IPS-18a (cell line): ENCODE results near the gene MICB.
"Not testable (repeated sequence)": the region's sequence is repeated elsewhere in the genome, so short reads cannot be mapped to it uniquely, and the experiment has no call there.

Experiments
- H3K27ac ChIP-seq: one replicate; pipeline ENCODE4 v1.5.1; 2013; ENCODE audit warnings: low read length
- H3K27me3 ChIP-seq: one replicate; pipeline ENCODE4 v1.6.1; 2013; ENCODE audit warnings: mild to moderate bottlenecking, low read length; ENCODE audit not compliant: control insufficient read depth, insufficient read depth
- H3K36me3 ChIP-seq: one replicate; pipeline ENCODE4 v1.6.1; 2013; ENCODE audit warnings: low read depth, low read length; ENCODE audit not compliant: control insufficient read depth
- H3K4me1 ChIP-seq: one replicate; pipeline ENCODE4 v1.6.1; 2013; ENCODE audit warnings: low read depth, low read length; ENCODE audit not compliant: control insufficient read depth
- H3K4me3 ChIP-seq: one replicate; pipeline ENCODE4 v1.5.1; 2013; ENCODE audit warnings: low read length
- H3K9ac ChIP-seq: one replicate; pipeline ENCODE4 v1.6.1; 2013; ENCODE audit warnings: mild to moderate bottlenecking, low read length, moderate library complexity
- H3K9me3 ChIP-seq: one replicate; pipeline ENCODE4 v1.6.1; 2013; ENCODE audit warnings: low read depth, low read length; ENCODE audit not compliant: control insufficient read depth

MICB gene

DNA sequence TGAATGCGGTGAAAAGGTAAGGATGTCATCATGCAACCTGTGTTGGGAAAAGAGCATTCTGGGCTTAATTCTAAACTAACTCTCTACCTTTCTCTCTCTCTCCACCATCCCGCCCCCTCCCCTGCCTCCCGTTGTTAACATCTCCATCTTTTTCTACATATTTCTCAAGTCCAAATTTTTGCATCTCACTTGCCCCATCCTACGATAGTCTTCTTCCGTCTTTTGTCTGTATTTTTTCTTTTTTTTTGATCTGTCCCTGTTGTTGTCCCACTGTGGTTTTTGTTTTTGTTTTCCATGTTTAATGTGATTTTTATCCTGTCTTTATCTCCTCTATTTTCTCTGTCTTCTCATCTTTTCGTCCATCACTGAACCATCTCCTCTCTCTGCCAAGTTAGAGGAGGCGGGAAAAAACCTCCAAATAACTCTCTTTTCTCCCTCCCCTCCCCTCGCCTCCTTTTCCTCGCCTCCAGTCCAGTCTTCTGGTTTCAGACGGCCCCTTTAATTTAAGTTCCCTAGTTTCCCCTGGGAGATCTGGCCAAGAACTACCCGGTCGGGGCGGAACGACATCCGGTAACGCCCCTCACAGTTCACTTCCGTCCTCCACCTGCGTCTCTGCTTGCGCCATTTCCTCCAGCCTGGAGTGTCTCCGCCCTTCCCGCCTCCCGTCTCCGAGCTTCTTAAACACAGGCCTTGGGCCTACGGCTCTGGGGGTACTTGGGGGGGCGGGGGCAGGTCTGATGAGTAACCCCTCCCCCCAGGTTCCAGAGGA is 49.2 kb downstream of the MICB start, which contains the start of gene NFKBIL1:
Gene NFKBIL1 (plus strand): TSS at position 651 of the 769 bp plus-strand sequence. CDS start 87 bp downstream, at position 738.
- Histone ChIP-seq H3K27me3 (no peaks in the 10 kb centered on the region), H3K36me3 (peaks cover 18% of the 10 kb centered on the region), H3K9ac (peak within 1 kb of the TSS; percentile 79), H3K9me3 (no peaks in the 10 kb centered on the region), H3K4me3 (peak within 1 kb of the TSS; percentile 87), H3K27ac (peak within 1 kb of the TSS; percentile 70), H3K4me1 (peaks cover 8% of the 10 kb centered on the region)

DNA sequence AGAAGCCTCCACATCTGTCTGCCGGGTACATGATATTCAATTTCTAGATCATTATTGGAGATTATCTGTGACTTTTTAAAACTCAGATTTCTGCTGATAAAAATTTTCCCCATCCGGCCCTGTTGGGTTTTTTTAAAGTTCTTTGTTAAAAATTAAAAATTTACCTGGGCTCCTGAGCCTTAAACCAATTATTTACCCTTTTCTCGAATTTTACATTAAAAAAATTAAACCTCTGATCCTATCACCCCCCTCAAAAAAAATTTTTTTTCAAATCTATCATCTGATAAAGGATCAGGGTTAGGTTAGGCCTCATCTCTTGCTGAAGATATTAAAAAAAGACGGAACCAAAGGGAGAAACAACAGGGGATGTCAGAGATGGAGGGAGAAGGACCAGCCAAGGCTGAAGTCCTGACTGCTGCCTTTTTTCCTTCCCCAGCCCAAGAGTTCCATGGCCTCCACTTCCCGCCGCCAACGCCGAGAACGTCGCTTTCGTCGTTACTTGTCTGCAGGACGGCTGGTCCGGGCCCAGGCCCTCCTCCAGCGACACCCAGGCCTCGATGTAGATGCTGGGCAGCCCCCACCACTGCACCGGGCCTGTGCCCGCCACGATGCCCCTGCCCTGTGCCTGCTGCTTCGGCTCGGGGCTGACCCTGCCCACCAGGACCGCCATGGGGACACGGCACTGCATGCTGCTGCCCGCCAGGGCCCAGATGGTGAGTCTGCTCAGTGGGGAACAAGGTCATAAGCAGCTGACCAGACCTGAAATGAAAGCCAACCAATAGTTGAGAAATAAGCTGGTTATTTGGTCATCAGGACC is 50.0 kb downstream of the MICB start:
- Histone ChIP-seq H3K9ac (peak overlapping the region; percentile 63), H3K36me3 (peaks cover 18% of the 10 kb centered on the region), H3K27ac (peak overlapping the region; percentile 37)

DNA sequence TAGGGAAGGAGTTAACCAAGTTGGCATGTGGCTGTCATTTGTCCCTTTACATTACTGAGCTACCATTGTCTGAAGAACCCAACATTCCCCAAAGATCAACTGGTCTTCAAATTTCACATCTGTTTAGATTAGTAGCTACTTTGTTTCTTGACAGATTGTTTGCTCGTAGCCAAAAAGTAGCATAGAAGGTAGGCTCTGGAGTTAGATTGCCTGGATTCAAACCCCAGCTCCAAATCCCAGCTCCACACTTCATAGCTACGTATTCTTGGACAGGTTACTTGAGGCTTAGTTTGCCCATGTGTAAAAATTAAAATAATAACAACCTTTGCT is 50.6 kb downstream of the MICB start:
- Histone ChIP-seq H3K36me3 (peaks cover 18% of the 10 kb centered on the region), H3K9me3 (no peaks in the 10 kb centered on the region), H3K4me1 (peaks cover 5% of the 10 kb centered on the region), H3K27me3 (no peaks in the 10 kb centered on the region), H3K9ac (no peak overlapping the region), H3K4me3 (no peak overlapping the region), H3K27ac (no peak overlapping the region)

More for the DNA sequence above, 50.0 kb downstream of the MICB start:
- Histone ChIP-seq H3K4me1 (peaks cover 8% of the 10 kb centered on the region), H3K9me3 (no peaks in the 10 kb centered on the region), H3K27me3 (no peaks in the 10 kb centered on the region), H3K4me3 (peak overlapping the region; percentile 87)

DNA sequence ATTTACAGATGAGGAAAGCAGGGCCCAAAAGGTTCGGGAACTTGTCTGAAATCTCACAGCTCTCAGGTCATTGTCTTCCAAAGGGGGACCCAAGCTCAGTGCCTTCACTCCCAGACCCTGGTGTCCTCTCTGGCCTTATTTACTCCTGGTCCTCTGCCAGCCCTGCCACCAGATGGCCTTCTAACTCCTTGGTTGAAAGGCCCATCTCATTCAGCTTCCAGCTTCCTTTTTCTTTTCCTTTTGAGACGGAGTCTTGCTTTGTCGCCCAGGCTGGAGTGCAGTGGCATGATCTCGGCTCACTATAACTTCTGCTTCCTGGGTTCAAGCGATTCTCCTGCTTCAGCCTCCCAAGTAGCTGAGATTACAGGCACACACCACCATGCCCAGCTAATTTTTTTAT is 53.4 kb downstream of the MICB start:
- H3K9me3 ChIP-seq, H3K9ac ChIP-seq, H3K4me3 ChIP-seq, H3K4me1 ChIP-seq, H3K27me3 ChIP-seq, H3K27ac ChIP-seq: not testable (repeated sequence)
- peaks cover 25% of the 10 kb centered on the region for H3K36me3 ChIP-seq

DNA sequence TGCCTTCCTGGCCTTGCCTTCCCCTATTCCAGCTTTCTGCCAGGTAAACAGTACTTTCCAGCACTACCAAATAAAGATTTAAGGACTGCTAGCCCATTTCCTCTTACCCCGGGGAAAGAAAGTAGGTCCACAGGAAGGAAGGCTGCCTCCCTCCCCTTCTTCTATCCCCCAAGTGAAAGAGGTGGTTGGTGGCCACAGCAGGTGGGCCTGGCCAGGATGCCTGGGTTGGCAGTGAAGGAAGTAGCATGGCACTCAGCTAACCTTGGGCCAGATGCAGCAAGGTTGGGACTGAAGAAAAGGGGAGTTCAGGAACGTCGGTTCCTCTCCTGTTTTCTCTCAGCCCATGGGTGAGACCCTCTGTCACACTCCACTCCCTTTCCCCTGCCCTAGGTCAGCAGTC is 58.4 kb downstream of the MICB start:
- H3K27ac ChIP-seq, result no peak overlapping the region
- H3K4me3 ChIP-seq, result no peak overlapping the region
- H3K27me3 ChIP-seq, result no peaks in the 10 kb centered on the region
- H3K9ac ChIP-seq, result no peak overlapping the region
- peaks cover 7% of the 10 kb centered on the region for H3K36me3 ChIP-seq
- H3K4me1 ChIP-seq, result no peaks in the 10 kb centered on the region
- no peaks in the 10 kb centered on the region for H3K9me3 ChIP-seq

DNA sequence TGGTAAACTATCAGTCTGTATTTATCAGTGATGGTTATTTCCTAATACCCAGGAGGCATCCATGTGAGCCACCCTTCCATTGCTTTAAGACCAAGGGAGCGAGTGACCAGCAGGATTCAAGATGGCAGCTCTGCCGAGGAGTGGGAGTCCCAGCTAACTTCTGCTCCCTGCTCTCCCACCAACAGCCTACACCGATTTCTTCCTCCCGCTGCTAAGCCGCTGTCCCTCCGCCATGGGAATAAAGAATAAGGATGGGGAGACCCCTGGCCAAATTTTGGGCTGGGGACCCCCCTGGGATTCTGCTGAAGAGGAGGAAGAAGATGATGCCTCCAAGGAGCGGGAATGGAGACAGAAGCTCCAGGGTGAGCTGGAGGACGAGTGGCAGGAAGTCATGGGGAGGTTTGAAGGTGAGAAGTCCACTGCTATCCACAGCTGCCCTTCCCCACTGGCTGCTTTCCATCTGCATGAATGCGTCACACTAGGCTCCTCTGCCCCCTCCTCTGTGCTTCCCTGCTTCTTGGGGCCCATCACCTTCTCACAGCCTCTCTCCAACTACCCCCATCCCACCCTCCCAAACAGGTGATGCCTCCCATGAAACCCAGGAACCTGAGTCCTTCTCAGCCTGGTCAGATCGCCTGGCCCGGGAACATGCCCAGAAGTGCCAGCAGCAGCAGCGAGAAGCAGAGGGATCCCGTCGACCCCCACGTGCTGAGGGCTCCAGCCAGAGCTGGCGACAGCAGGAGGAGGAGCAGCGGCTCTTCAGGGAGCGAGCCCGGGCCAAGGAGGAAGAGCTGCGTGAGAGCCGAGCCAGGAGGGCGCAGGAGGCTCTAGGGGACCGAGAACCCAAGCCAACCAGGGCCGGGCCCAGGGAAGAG is 59.7 kb downstream of the MICB start:
- Histone ChIP-seq H3K27me3 (no peaks in the 10 kb centered on the region), H3K27ac (no peak overlapping the region), H3K9ac (no peak overlapping the region), H3K4me3 (no peak overlapping the region), H3K36me3 (peaks cover 7% of the 10 kb centered on the region), H3K9me3 (no peaks in the 10 kb centered on the region), H3K4me1 (no peaks in the 10 kb centered on the region)

DNA sequence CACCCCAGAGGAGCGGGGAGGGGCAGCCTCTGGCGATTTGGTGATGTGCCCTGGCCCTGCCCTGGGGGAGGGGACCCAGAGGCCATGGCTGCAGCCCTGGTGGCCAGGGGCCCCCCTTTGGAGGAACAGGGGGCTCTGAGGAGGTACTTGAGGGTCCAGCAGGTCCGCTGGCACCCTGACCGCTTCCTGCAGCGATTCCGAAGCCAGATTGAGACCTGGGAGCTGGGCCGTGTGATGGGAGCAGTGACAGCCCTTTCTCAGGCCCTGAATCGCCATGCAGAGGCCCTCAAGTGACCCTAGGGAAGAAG is 60.3 kb downstream of the MICB start:
- Histone ChIP-seq H3K36me3 (peaks cover 7% of the 10 kb centered on the region), H3K4me3 (no peak overlapping the region), H3K27ac (no peak overlapping the region), H3K4me1 (no peaks in the 10 kb centered on the region), H3K9me3 (no peaks in the 10 kb centered on the region), H3K27me3 (no peaks in the 10 kb centered on the region), H3K9ac (no peak overlapping the region)

DNA sequence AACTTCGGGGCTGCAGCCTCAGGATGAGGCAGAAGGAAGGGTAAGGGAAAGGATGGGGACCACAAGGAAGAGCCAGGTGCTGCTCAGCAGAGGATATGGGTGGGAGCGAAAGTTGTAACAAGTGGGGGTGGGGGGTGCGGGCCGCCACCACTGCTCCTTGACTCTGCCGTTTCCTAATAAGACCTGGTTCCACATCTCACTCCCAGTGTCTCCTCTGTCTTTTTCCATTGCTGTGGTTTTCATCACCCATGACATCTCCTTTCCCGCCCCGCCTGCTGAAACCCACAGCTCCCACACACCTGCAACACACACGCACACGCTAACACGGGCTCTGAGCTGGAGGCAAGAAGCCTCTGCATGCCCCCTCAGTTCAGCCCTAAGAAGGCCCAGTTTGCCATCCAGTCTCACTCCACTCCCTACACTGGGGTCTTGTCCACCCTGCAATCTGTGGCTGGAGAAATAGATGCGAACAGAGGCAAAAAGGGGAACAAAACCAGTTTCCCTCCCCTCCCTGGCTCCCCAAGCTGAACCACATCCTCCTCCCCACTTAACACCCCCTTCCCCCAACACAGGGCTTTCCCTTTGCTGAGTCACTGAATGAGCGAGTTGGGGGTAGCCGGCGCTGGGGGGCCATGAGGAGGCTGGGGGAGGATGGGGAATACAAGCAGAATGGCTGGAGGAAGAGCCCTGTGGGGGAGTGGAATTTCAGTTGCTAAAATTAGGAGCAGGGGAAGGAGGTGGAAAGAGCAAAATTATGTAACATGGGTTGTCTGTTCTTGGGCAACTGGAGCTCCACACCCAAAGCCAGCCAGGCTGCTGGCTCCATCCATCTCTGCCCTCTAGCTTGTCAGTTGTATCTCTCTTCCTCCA is 60.9 kb downstream of the MICB start:
- H3K9ac ChIP-seq, result no peak overlapping the region
- no peak overlapping the region for H3K4me3 ChIP-seq
- no peaks in the 10 kb centered on the region for H3K4me1 ChIP-seq
- H3K27ac ChIP-seq, result no peak overlapping the region
- no peaks in the 10 kb centered on the region for H3K9me3 ChIP-seq
- peaks cover 7% of the 10 kb centered on the region for H3K36me3 ChIP-seq
- H3K27me3 ChIP-seq, result no peaks in the 10 kb centered on the region

DNA sequence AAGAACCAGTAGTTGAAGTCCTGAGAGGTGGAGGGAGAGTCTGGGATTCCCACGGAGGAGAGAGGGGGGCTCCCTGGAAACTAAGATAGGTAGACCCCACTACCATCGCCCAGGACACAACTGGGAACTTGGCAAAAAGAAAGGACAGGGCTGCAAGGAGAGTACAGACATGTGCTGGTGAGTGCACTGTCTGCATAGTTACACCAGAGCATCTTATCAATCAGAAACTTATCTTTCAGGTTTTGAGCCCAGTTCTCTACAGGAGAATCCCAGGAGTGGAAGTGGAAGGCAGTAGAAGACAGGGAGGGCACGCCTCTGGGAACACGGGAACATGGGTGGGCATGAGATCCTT is 61.6 kb downstream of the MICB start:
- H3K36me3 ChIP-seq, result peaks cover 6% of the 10 kb centered on the region

DNA sequence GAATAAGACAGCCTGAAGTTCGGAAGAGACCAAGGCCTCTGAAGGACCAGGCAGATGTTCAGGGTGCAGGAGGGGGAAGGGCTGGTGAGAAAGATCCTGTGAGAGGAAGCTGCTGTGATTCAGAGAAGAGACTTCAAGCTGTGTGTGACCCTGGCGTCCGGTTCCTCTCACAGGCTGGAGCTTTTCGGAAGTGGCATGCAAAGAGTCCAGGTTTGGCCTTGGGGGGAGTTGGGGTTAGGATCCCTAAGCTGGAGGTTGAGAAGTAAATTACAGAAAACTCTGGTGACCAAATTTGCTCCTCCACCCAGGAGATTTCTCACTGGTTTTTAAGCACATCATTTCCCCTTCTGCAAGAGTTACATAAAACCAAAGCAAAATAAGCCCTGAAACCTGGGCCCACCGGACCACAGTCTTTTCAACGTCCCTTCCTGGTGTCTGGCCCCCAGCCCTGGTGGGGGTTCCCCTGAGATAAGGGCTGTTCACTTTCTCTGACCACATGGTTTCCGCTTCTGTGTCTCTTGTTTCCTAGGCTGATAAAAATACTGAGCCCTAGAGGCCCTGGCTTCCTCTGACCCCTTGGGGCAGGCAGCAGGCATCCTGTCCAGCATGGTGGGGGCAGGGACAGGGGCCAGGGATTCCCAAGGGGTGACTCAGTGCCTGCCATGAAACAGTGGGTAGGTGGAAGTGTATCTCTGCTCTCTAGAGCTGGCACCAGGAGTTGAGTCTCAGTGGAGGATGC is 62.2 kb downstream of the MICB start:
- H3K27me3 ChIP-seq, result no peaks in the 10 kb centered on the region
- no peak overlapping the region for H3K9ac ChIP-seq
- no peak overlapping the region for H3K27ac ChIP-seq
- peaks cover 4% of the 10 kb centered on the region for H3K36me3 ChIP-seq
- no peak overlapping the region for H3K4me3 ChIP-seq
- H3K9me3 ChIP-seq, result no peaks in the 10 kb centered on the region
- H3K4me1 ChIP-seq, result no peaks in the 10 kb centered on the region

More for the DNA sequence above, 61.6 kb downstream of the MICB start:
- Histone ChIP-seq H3K9me3 (no peaks in the 10 kb centered on the region), H3K4me1 (no peaks in the 10 kb centered on the region), H3K9ac (no peak overlapping the region), H3K4me3 (no peak overlapping the region), H3K27me3 (no peaks in the 10 kb centered on the region), H3K27ac (no peak overlapping the region)
